A673 (cell line): Measurements from ENCODE around the gene MAML2.

Experiments
- EZH2 ChIP-seq: fragments of 200-600 bp; sonication (generic); IDR thresholded peaks from 2 replicates; pipeline ENCODE4 v1.6.1; 2017; ENCODE audit warnings: borderline replicate concordance, low read depth, mild to moderate bottlenecking, mixed read lengths, antibody characterized with exemption, low read length; ENCODE audit not compliant: poor library complexity, severe bottlenecking
- TF ChIP-seq, protein P1 (sequence below): fragments of 300-800, 200-600 bp; sonication (generic); conservative IDR thresholded peaks from 2 replicates; pipeline ENCODE4 v1.5.1; 2017; ENCODE audit warnings: low read depth, mild to moderate bottlenecking, antibody characterized with exemption, low read length, moderate library complexity, mixed read lengths

DNA sequence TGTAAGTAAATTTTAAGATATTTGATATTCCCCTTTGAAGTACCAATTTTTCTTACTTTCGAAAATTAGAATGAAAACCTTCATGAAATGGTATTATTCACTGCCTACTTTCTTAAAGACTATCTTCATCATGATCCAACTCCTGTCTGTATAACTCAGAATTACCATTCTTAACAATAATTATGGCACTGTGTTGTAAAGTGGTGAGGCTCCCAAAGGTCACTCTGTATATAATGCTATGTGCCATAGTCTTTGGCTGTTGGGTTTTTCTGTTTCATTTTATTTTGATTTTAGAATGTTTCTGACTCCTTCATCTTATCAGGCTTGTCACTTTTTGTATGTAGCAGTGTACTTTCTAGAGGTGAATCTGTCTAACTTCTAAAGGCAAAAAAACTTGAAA lies 52.4 kb downstream of the MAML2 start:
- TF ChIP-seq, protein P1, sequence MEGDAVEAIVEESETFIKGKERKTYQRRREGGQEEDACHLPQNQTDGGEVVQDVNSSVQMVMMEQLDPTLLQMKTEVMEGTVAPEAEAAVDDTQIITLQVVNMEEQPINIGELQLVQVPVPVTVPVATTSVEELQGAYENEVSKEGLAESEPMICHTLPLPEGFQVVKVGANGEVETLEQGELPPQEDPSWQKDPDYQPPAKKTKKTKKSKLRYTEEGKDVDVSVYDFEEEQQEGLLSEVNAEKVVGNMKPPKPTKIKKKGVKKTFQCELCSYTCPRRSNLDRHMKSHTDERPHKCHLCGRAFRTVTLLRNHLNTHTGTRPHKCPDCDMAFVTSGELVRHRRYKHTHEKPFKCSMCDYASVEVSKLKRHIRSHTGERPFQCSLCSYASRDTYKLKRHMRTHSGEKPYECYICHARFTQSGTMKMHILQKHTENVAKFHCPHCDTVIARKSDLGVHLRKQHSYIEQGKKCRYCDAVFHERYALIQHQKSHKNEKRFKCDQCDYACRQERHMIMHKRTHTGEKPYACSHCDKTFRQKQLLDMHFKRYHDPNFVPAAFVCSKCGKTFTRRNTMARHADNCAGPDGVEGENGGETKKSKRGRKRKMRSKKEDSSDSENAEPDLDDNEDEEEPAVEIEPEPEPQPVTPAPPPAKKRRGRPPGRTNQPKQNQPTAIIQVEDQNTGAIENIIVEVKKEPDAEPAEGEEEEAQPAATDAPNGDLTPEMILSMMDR: no peak
- no peak for TF ChIP-seq EZH2
